ENCODE results near the gene TSEN34.

- TF ChIP-seq EZH2 (IDR thresholded peaks at IDR 0.05; ENCODE audit: low read length, missing control alignments) (no peak), CTCF (conservative IDR thresholded peaks at IDR 0.05 in 1 of 2, IDR thresholded peaks at IDR 0.05 in 1 of 2; ENCODE audit: low read depth in 1 of 2, low read length in 2 of 2) (no peak)
Measured at GRCh38 chr19:54209811-54210494, 18.8 kb downstream of the TSEN34 start.

All from fibroblast of lung (primary cell).